Esophagus squamous epithelium (tissue), 5 donors: ENCODE measurements around the gene ABCG2. TPM values are rescaled to one million over a fixed set of nuclear protein-coding genes. Genes with fewer than 3 reads are reported as not detected.

Experiments used
- DNase-seq: peaks from one replicate; lab custom pipeline; 2025; lab: John Stamatoyannopoulos, UW
- H3K27ac ChIP-seq, 4 donors: fragments of 200-600 bp; sonication (generic); one replicate each; pipeline ENCODE4 v1.5.1; 2016 to 2019; ENCODE audit warnings: mild to moderate bottlenecking in 1 of 4
- H3K27me3 ChIP-seq, 4 donors: fragments of 200-600 bp; sonication (generic); 1 replicate in 3 of 4; 2 replicates in 1 of 4; pipeline versions ENCODE4 v1.5.1 to v1.6.0; 2017 to 2021; ENCODE audit warnings: antibody characterized with exemption in 1 of 4
- H3K36me3 ChIP-seq, 3 donors: fragments of 200-600 bp; sonication (generic); one replicate each; pipeline ENCODE4 v1.5.1; 2016 to 2019
- H3K4me1 ChIP-seq, 3 donors: fragments of 200-600 bp; sonication (generic); one replicate each; pipeline ENCODE4 v1.5.1; 2017 to 2019
- H3K4me3 ChIP-seq, 4 donors: fragments of 200-600 bp; sonication (generic); 1 replicate in 3 of 4; 2 replicates in 1 of 4; pipeline ENCODE4 v1.5.1; 2016 to 2019; ENCODE audit warnings: mild to moderate bottlenecking in 2 of 4, moderate library complexity in 1 of 4
- H3K9me3 ChIP-seq, 3 donors: fragments of 200-600 bp; sonication (generic); one replicate each; pipeline ENCODE4 v1.5.1; 2016 to 2019
- CTCF ChIP-seq, 6 experiments: fragments of 450-650 bp in 4 of 6; fragments of 200-600 bp in 2 of 6; sonication (generic) in 2 of 6; IDR thresholded peaks; one replicate each; pipeline ENCODE4 v1.5.1; 2016 to 2019; ENCODE audit warnings: antibody characterized with exemption in 6 of 6, mild to moderate bottlenecking in 4 of 6, moderate library complexity in 4 of 6
- POLR2A ChIP-seq, 4 donors: fragments of 450-650 bp; IDR thresholded peaks; one replicate each; pipeline ENCODE4 v1.6.1; 2017; ENCODE audit warnings: antibody characterized with exemption in 4 of 4, mild to moderate bottlenecking in 4 of 4, moderate library complexity in 3 of 4
- WGBS, 2 donors: methylation state at CpG; one replicate each; pipeline ENCODE4 v1.1.5; 2018; 5-methylcytosine and 5-hydroxymethylcytosine counted together
- intact Hi-C: fragments of 100-400 bp; cut with DNase I; formaldehyde crosslinking; loops from one replicate; pipeline ENCODE4 v1.15.0; 2022
- total RNA-seq, 4 donors: library from RNA; depleted of rRNA; stranded (reverse); fragments of >200 nt; gene quantifications; one replicate each; pipeline ENCODE4 v1.1.0, GENCODE V29; 2016
- donor health status: DM: yes; HTN: yes; CAD: no.

The ABCG2 gene
- total RNA-seq = 1 to 10 TPM in 3 of 4 donors, under 1 TPM in 1; 0.76 to 7.1 (median 3.6) TPM

- 0% methylated on average over 8 to 14 of the region's 70 CpGs for WGBS, 2 donors
- H3K4me3 ChIP-seq = peak within 1 kb of the TSS; percentile 47 to 76 (median 62)
- no peaks in the 10 kb centered on the region for H3K9me3 ChIP-seq
- no peaks in the 10 kb centered on the region for H3K36me3 ChIP-seq
- TF ChIP-seq POLR2A (IDR thresholded peaks at IDR 0.05) (no peak), CTCF (IDR thresholded peaks at IDR 0.05) (no peak)
- no peak for DNase-seq
- H3K27me3 ChIP-seq = peaks cover 0 to 10% (median 0%) of the 10 kb centered on the region in 4 donors
- intact Hi-C loops = no loop called here
- peak within 1 kb of the TSS; percentile 40 to 74 (median 52) for H3K27ac ChIP-seq
- peaks cover 0 to 20% (median 7%) of the 10 kb centered on the region in 3 donors for H3K4me1 ChIP-seq
These were observed at the start of gene ABCG2 for GRCh38 chr4:88158489-88159228. Gene ABCG2 (minus strand): TSS chr4:88158639. CDS start chr4:88139995, 18,644 bp downstream.

GRCh38 chr4:88208156-88208555 is 49.7 kb upstream of the ABCG2 start:
- Histone ChIP-seq H3K4me3 (no peak overlapping the region), H3K4me1 (peaks cover 0 to 22% (median 3%) of the 10 kb centered on the region in 3 donors), H3K27me3 (no peaks in the 10 kb centered on the region), H3K9me3 (no peaks in the 10 kb centered on the region), H3K36me3 (no peaks in the 10 kb centered on the region), H3K27ac (no peak overlapping the region)
- TF ChIP-seq POLR2A (IDR thresholded peaks at IDR 0.05) = no peak
- TF ChIP-seq CTCF (IDR thresholded peaks at IDR 0.05) = no peak
- 46 to 69% methylated on average over 4 of the region's 4 CpGs for WGBS, 2 donors
- no peak for DNase-seq
- intact Hi-C loops = loop anchor here (10.0 kb wide), 1 partner anchor 523 kb away; no protein-coding TSS in a partner anchor

GRCh38 chr4:88207171-88207570 is 48.7 kb upstream of the ABCG2 start:
- TF ChIP-seq CTCF (IDR thresholded peaks at IDR 0.05) = no peak
- no peak for TF ChIP-seq POLR2A (IDR thresholded peaks at IDR 0.05)
- no peak overlapping the region for H3K27ac ChIP-seq
- no peaks in the 10 kb centered on the region for H3K27me3 ChIP-seq
- intact Hi-C loops = loop anchor here (10.0 kb wide), 1 partner anchor 522 kb away; no protein-coding TSS in a partner anchor
- no peaks in the 10 kb centered on the region for H3K36me3 ChIP-seq
- 69 to 79% methylated on average over 4 of the region's 4 CpGs for WGBS, 2 donors
- H3K9me3 ChIP-seq = no peaks in the 10 kb centered on the region
- no peak for DNase-seq
- no peak overlapping the region for H3K4me3 ChIP-seq
- H3K4me1 ChIP-seq = peaks cover 0 to 22% (median 3%) of the 10 kb centered on the region in 3 donors

- 7 to 8% methylated on average over 1 of the region's 1 CpG for WGBS, 2 donors
- Histone ChIP-seq H3K4me3 (no peak overlapping the region), H3K27me3 (no peaks in the 10 kb centered on the region), H3K27ac (peak overlapping the region in 2 of 4 donors; percentile 19 to 47), H3K4me1 (peaks cover 0 to 22% (median 0%) of the 10 kb centered on the region in 3 donors), H3K9me3 (no peaks in the 10 kb centered on the region), H3K36me3 (no peaks in the 10 kb centered on the region)
- intact Hi-C loops = loop anchor here (10.0 kb wide), 1 partner anchor 520 kb away; no protein-coding TSS in a partner anchor
- TF ChIP-seq POLR2A (IDR thresholded peaks at IDR 0.05) = no peak
- TF ChIP-seq CTCF (IDR thresholded peaks at IDR 0.05) = no peak
- no peak for DNase-seq
These were observed 46.4 kb upstream of the ABCG2 start for GRCh38 chr4:88204882-88205281.

GRCh38 chr4:88202443-88202842 is 44.0 kb upstream of the ABCG2 start:
- no peak for TF ChIP-seq CTCF (IDR thresholded peaks at IDR 0.05)
- no peak for TF ChIP-seq POLR2A (IDR thresholded peaks at IDR 0.05)
- Histone ChIP-seq H3K4me1 (peaks cover 0 to 22% (median 0%) of the 10 kb centered on the region in 3 donors), H3K36me3 (no peaks in the 10 kb centered on the region), H3K27me3 (no peaks in the 10 kb centered on the region), H3K4me3 (no peak overlapping the region), H3K27ac (no peak overlapping the region), H3K9me3 (no peaks in the 10 kb centered on the region)
- 68 to 74% methylated on average over 6 of the region's 6 CpGs for WGBS, 2 donors
- intact Hi-C loops = loop anchor here (10.0 kb wide), 1 partner anchor 518 kb away; no protein-coding TSS in a partner anchor
- no peak for DNase-seq
